AG09319 (cell line): ENCODE data around the gene PAIP1.

ENCODE experiments used
- DNase-seq: peaks from one replicate; pipeline ENCODE4 v3.0.0-alpha.2; 2010; ENCODE audit warnings: low read depth; ENCODE audit errors: extremely low read depth
- TF ChIP-seq, protein P1 (sequence below): IDR thresholded peaks from 2 replicates; pipeline ENCODE4 v1.5.1; 2011; ENCODE audit warnings: low read depth, mild to moderate bottlenecking, inconsistent platforms, low read length, moderate library complexity

Gene PAIP1

DNA sequence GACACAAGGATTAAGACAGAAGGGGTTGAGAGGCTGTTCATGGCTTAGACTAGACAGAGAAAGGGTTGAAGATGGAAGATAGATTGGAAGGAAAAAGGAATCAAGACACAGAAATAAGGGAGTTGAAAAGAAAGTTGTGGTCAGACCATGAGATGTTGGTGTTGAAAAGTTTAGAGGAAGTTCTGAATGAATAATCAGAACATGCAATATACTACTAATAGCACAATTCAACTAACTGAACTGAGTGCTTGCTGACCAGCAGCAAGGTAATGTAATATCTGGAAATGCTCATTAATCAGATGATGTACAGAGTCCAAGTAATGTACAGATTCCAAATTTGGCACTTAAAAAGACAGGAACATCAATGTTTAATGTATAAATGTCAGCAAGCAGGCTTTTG, 35.5 kb upstream of the PAIP1 start:
- DNase-seq = no peak
- TF ChIP-seq, protein P1, sequence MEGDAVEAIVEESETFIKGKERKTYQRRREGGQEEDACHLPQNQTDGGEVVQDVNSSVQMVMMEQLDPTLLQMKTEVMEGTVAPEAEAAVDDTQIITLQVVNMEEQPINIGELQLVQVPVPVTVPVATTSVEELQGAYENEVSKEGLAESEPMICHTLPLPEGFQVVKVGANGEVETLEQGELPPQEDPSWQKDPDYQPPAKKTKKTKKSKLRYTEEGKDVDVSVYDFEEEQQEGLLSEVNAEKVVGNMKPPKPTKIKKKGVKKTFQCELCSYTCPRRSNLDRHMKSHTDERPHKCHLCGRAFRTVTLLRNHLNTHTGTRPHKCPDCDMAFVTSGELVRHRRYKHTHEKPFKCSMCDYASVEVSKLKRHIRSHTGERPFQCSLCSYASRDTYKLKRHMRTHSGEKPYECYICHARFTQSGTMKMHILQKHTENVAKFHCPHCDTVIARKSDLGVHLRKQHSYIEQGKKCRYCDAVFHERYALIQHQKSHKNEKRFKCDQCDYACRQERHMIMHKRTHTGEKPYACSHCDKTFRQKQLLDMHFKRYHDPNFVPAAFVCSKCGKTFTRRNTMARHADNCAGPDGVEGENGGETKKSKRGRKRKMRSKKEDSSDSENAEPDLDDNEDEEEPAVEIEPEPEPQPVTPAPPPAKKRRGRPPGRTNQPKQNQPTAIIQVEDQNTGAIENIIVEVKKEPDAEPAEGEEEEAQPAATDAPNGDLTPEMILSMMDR = no peak

DNA sequence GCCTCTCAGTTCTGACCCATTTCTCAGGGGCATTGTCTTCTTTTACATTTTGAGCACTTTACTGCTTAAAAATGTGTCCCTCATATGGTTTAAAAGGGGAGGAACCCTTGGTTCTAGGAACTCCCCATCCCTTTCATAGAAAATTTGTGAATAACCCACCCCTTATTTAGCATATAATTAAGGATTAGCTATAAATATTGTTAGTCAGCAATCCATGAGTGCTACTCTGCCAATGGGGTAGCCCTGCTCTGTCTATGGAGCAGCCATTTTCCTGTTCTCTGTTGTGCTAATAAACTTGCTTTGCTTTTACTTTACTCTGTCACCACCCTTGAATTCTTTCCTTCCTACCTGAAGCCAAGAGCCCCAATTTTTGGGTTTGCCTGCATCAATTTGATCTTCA, 33.8 kb upstream of the PAIP1 start:
- DNase-seq = no peak
- TF ChIP-seq, protein P1 = no peak

DNA sequence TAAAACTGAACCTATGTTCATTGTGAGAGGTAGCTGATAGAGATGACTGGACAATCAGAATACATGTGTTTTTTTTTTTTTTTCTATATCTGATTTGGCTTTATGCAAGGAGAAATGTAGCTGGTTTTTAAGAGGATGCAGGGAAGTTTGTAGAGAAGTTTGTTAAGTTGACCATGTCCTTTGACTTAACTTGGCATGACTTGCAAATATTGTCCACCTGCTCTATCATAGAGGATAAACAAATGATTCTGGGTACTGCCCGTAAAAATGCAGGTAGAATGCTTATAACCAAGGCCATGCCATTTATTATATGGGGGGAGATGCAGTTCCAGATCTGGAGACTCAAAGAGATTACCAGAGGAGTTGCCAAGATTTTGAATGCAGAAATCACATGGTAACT, 32.4 kb upstream of the PAIP1 start:
- TF ChIP-seq, protein P1 = no peak
- DNase-seq = no peak

DNA sequence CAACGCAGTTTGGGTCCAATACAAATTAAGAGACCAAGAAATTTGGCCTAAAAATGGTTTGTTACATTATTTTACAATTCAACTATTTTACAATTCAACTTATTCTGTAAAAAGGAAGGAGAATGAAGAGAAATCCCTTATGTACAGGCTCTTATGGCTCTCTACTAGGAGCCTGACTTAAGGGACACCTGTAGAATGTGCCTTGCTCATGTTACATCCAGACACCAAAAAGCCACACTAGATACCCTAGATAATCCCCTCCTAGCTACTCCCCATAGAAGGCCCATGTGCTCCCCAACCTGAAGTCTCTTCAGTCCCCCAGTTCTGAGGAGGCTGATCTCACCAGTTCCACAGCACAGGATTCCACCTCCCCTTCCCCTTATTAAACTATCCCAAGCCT, 32.0 kb upstream of the PAIP1 start:
- TF ChIP-seq, protein P1 = no peak
- DNase-seq = no peak

DNA sequence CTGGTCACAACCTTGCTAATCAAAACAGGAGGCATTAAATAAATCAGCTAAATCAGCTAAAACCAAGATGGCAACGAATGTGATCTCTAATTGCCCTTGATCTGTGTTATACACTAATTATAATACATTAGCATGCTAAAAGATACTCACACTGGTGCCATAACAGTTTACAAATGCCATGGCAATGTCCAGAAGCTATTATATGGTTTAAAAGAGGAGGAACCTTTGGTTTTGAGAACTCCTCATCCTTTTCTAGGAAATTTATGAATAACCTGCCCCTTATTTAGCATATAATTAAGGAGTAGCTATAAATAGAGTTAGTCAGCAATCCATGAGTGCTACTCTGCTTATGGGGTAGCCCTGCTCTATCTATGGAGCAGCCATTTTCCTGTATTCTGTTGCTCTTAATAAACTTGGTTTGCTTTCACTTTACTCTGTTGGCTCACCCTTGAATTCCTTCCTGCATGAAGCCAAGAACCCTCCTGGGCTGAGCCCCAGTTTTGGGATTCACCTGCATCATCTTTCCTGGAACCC, 27.4 kb upstream of the PAIP1 start:
- DNase-seq = no peak
- TF ChIP-seq, protein P1 = no peak

DNA sequence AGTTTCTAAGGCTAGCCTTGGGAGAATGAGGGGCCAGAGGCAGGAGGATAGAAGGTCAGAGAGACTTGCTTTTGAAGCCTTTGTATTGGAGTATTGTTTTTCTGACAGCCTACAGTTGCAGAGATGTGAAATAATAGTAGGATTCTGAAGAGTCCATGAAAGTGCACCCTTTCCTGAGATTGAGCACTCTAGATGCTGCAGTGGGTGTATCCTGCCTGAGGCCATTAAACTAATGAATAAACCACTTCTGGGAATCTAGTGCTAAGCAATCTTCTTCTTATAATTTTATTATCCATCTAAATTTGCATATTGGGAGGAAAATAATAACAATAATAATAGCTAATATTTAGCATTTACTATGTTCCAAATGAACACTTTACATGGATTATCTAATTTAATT, 26.8 kb upstream of the PAIP1 start:
- DNase-seq = no peak
- TF ChIP-seq, protein P1 = no peak

DNA sequence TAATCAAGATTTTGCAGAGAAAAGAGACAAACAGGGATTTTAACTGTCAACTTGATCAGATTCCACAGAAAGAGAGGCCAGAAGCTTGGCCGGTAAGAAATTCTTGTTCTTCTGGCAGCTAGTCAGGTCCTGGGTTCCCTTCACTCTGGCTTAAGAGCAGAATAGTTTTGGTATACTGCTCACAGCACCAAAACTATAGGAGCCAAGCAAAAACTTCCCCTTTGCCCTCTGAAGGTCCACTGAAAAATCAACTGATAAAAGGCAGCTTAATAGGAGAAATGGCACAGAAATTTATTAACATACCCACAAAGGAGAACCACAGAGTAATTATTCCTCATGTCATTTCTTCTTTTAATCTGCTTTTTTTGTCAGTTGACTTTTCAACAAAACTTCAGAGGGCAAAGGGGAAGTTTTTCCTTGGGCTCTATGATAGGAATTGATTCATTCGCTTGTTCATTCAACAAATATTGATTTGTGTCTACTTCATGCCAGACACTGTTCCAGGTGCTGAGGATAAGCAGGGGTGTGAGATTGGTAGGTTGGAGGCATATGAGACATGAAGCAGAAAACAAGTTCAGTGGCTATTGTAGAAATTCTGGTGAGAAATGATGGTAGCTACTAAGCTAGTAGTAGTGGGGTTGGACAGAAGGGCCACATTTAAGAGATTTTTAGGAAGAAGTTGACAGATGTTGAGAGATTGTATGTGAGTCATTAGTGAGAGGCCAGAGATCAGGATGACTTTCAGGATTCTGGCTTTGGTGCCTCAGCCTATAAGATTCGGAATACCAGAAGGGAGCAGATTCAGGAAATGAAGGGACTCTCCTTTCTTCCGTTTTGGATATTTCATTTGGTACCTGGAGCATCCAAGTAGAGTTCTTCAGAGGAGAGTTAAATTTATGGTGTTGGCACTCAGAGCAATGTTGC, 25.5 kb upstream of the PAIP1 start:
- TF ChIP-seq, protein P1 = no peak
- DNase-seq = no peak
